OCI-M2 (cell line): Measurements from ENCODE around the gene HP1BP3.

ENCODE experiments used
- DNase-seq: peaks from one replicate; lab custom pipeline; 2025; ENCODE audit not compliant: unreplicated experiment; lab: John Stamatoyannopoulos, UW

Gene HP1BP3

DNA sequence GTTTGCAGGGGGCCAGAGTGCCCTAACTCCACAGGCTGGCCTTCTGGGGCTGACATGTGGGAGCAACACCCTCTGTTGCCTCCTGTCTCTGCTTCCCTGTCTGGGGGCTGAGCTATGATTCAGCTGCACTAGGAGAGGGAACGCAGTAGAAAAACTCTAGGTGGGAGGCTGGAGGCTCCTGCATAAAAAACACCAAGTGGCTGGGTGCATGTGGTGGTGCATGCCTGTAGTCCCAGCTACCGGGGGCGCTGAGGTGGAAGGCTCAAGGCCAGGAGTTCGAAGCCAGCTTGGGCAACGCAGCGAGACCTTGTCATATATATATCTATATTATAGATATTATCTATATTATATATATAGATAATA is 74.9 kb downstream of the HP1BP3 start:
- DNase-seq, result no peak

DNA sequence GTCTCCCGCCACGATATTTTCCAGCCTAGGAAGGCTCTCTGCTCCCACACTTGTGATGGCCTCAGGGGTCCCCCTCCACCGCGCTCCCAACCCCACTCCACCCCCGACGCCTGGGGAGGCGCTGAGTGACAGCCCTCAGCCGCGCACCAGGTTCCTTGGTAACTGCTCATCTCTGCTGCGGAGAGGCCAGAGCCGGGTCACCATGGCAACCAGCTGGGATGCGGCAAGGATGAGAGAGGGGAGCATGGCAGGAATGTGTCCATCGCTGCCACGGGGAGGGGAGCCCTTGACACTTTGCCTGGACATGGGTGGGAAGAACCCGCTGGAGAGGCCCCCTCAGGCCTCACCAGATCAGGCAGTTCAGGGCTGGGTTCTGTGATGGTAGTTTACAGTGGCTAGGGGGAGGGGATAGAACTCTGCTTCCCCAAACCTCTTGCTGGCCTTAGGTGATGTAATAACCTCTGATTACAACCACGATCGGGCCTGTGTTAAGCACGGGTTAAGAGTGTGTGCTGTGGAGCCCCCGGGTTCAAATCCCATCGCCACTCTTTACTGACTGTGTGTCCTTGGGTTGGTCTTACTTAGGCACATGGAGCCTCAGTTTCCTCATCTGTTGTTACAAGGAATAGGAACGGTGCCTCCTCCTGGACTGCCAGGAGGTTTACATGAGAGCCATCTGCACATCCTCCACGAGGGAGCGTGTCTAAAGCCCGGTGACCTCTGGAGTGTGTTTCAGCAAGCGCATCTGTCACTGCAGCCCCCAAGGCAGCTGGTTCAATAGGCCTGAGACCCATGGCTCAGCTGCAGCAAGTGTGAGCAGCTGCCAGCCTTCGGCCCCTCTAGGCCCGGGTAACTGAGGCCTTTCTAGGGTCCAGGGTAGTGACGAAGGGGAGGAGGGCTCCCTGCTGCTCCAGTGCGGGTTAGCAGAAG is 75.6 kb downstream of the HP1BP3 start:
- no peak for DNase-seq

DNA sequence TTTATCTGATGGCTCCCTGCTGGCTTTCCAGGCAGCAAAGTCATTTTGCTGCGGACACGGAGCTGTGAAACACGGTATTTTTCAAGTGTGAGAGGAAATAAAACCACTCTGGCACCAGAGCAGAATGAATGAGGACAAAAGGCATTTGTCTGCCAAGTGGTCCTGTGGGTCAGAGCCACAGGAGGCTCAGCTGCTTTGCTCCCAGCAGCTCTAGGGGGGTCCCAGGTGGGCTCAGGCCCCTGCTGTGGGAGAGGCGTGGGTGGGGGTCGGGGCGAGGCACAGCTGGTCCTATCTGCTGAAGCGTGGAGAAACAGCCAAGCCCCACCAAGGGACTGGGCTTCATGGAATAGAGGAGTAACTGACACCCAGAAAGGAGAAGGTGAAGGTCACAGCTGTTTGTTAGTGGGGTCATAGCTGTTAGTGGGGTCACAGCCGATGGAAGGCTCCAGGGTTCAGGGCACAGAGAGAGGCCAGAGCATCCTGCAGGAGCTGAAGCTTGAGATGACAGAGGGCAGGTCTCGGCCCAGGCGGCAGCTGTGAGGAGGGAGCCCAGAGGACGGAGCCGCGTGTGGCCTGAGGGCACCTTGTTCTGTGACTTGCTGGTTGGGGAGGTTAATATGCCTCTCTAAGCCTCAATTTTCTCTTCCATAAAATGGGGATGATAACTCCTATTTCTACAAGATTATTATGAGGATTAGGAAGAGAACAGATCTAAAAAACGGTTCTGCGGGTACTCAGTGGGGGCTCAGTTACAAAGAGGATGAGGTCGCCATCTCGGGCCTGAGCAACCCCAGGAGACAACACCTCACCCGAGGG is 76.4 kb downstream of the HP1BP3 start:
- no peak for DNase-seq

DNA sequence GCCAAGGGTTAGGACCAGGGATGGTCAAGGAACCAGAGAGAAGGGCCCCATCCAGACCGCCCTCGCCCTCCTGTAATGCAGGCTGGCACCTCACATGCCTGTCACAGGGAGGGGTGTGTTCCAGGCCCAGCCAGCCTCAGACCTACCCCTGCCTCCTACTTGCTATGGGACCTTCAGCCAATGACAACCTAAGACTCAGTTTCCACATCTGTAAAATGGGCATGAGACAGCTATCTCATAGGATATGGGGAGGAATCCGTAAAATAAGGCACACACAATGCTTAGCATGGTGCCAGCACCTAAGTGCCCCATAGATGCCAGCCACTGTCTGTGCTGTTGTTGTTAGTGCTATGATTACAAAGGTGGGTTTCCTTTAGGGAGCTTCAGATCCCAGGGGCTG is 77.2 kb downstream of the HP1BP3 start:
- no peak for DNase-seq

DNA sequence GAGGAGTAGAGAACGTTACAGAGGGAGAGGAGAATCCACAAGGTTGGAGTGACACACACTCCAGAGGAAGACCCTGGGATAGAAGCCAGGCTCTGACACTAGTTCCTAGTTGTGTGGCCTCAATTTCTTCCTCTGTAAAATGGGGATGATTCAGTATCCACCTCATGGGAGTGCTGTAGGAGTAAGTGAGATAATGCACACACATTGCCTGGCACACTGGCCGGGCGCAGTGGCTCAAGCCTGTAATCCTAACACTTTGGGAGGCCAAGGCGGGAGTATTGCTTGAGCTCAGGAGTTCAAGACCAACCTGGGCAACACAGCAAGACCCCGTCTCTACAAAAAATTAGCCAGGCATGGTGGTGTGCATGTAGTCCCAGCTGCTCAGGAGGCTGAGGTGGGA is 78.2 kb downstream of the HP1BP3 start:
- no peak for DNase-seq

DNA sequence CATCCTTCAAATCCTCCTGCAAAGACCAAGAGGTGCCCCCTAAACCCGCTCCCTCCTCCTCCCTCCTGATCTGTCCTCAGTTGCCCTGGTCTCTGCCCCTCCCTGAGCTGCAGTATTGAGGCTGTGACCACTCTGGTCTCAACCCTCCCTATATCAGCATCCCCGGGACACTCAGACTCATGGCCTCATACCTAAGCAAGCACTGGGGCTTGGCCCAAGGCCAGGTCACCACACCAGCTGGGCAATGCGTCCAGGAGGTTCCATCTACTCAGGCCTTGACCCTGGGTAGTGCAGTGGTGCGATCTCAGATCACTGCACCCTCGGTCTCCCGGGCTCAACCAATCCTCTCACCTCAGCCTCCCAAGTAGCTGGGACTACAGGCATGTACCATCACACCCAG is 79.0 kb downstream of the HP1BP3 start:
- DNase-seq, result no peak

DNA sequence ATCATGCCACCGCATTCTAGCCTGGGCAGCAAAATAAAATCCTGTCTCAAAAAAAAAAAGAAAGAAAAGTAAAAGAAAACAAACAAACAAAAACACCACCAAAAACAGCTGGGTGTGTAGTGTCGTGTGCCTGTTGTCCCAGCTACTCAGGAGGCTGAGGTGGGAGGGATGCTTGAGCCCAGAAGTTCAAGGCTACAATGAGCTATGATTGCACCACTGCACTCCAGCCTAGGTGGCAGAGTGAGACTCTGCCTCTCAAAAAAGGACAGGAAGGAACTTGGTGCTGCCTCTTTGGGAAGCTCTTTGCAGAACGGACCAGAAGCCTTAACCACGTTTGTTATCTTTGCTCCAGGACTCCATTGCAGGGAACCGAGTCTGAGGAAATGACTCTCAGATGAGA is 80.3 kb downstream of the HP1BP3 start:
- no peak for DNase-seq

DNA sequence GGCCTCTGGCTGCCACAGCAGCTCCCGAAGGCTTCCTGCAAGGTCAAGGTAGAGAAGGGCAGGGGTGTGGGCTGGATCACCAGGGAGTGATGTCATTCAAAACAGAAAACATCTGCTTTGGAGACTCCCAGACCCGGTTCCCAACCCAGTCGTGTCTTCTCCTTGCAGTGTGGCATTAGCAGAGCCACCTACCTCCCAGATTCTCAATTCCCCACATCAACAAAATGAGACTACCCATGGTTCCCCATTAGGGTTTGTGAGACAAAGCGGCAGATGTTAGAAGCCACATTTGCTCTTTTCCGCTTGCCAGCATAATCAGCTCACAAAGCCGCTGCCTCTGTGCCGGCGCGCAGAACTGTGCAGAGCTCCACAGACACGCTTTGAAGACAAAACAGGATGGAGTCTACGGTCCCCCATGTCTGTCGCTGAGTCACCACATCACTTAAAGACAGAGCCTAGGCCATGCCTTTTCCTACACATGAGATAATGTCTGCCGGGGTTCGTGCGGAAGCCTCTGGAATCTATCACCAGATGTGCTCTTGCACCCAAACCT is 81.8 kb downstream of the HP1BP3 start:
- DNase-seq, result no peak

DNA sequence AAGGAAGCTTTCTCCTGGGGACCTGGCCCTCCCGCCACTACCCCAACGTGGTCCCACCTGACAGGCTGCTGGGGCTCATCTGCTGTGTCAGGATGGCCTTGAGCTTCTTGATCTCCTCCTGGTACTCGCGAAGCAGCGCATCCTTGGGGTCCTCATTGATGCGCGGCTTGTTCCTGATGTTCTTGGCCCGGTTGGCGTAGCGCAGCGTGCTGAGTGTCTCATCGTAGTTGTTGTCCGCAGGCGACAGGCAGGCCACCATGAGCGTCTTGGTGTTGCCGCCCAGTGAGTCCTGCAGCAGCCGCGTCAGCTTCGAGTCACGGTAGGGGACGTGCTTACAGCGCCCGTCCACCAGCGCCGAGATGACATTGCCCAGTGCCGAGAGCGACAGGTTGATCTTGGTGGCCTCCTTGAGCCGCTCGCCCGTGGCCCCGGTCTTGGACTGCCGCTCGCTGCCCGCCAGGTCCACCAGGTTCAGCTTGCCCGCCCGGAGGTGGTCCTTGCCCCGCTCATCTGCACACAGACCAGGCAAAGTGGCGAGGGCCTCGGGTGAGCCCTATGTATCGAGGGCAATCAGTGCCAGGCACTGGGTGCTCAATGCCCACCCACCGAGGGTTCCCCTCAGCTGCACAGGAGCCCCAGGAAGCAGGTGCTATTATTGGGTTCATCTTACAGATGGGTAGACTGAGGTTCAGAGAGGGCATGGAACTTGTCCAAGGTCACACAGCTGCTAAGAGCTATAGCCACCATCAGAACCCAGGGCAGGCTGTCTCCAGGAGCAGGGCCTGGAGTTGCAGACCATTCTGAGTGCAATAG is 82.5 kb downstream of the HP1BP3 start:
- DNase-seq, result no peak

DNA sequence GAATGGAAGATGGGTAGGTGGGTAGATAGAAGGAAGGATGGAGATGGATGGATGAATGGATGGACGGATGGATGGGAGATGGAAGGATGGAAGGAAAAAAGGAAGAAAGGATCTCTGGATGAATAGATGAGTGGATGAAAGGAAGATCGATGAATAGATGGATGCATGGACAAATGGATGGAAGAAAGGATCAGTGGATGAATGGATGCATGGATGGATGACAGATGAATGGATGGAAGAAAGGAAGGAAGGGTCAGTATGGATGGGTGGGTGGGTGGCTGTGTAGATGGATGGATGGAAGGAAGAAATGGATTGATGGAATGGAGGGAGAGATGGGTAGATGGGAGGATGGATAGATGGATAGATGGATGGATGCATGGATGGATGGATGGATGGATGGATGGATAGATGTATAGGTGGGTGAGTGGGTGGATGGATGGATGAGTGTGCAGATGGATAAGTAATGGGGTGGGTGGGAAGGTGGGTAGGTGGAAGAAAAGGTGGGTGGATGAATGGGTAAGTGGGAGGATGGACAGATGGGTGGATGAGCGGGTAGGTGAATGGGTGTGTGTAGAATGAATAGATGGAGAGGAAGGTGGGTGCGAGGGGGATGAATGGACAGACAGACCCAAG is 83.9 kb downstream of the HP1BP3 start:
- no peak for DNase-seq

DNA sequence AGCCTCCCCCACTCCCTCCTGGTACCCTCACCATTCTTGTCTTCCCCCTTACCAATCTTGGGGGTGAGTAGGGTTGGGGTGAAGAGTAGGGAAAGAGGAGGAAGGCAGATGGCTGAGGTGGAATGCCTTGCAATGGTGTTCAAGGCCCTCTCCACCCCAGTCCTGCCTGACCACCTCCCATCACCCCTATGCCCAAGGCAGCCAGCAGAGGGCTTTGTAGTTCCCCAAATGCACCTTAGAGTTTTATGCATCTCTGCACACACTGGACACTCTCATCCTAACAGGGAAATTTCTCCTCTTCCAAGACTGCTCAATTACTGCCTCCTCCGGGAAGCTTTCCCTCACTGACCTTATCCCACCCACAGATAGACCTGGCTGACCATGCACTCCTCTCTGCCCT is 84.7 kb downstream of the HP1BP3 start:
- no peak for DNase-seq

DNA sequence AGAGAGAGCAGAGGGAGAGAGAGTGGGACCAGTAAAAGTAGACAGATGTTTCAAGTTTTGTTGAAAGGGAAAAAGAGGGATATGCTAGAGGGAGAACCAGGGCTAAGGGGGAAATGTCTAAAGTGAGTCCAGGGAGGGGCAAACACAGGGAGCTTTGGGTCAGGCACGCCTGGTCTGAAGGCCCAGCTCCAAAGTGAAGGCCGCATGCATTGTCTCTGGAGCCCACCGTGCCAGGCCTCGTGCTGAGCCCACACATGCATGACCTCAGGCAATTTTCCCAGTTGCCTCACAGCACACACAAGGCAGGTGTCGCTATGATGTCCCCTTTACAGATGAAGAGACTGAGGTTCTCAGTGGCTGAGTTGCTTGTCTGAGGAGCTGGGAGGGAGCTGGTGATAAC is 85.3 kb downstream of the HP1BP3 start:
- DNase-seq, result no peak

DNA sequence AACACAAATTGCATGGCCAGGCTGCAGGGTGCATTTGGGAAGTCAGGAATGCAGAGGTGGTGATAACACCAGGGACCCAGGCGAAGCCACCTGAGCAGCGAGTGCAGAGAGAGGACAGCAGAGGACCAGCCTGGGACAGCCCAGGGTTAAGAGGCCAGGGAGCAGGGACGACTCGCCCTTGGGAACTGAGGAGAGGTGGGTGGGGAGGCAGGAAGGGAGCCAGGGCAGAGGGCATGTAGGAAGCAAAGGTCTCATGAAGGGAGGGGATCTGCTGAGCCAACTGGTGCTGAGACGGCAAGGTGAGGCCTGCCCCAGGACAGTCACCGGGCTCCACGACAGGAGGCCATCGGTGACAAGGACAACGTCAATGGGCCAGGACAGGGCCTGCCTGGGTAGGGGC is 85.7 kb downstream of the HP1BP3 start:
- DNase-seq, result no peak

DNA sequence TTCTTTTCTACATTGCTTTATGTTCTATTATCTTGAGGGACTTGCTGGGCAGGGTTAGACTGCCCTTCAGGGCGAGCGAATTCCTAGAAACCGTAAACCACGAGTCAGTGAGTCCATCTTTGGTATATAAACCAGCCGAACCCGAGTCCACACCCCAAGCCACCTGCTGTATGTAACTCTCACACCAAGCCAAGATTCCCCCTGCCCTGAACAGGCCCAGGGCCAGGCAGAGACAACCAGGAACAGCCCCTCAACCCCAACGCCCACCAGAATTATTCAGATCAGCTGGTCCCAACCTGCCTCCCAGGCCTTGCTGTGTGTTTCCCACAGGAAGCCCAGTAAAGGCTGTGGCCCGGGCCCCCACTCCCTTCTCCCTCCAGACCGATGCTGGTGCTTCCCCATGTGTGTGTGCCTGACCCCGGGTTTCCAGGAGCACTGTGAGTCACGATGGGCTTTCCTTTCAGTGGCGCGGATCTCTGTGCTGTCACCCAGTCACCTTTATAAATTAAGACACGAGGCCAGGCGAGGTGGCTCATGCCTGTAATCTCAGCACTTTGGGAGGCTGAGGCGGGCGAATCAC is 86.4 kb downstream of the HP1BP3 start:
- no peak for DNase-seq

DNA sequence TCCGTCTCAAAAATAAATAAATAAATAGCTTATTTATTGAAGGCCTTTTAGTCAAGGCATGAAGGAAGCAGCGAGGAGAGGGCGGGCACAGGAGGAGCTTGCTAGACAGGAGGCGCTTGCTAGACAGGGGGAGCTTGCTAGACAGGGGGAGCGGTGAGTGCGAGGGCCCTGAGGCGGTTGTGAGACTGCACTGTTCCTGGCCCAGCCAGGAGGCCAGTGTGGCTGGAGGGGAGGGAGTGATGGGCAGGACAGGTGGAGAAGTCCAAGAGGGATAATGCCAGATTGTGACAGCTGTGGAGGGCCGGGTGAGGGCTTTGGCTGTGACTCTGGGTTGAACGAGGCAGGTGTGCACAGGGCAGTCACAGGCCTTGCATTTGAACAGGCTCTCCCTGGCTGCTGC is 87.5 kb downstream of the HP1BP3 start:
- DNase-seq, result no peak

DNA sequence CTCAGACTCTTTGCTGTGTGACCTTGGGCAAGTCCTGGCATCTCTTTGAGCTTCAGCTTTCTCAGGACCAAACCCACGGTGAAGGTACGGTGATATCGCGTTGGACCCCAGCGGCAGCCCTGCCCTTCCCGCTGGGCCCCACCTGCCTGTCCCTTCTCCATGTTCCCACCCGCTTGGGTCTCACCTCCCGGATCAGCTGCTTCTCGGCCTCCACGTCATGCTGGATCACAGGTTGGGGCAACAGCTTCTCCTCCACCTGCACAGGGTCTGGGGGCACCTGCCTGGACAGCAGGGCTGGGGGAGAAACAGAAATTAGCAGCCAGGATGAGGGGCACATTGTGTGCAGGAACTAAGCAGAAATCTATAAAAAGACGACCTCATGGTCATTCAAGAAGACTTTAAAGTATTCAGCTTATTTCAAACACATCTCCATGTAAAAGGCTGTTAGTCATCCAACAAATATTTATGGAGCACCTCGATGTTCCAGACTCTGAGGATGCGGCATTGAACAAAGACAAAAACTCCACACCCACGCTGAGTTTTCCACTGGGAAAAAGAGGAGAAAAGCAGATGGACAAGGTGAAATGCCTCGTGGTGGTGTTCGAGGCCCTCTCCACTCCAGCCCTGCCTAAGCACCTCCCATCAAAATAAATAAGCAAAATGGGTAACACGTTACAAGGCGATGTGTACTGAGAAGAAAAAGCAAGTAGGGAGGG is 88.8 kb downstream of the HP1BP3 start:
- DNase-seq, result no peak

DNA sequence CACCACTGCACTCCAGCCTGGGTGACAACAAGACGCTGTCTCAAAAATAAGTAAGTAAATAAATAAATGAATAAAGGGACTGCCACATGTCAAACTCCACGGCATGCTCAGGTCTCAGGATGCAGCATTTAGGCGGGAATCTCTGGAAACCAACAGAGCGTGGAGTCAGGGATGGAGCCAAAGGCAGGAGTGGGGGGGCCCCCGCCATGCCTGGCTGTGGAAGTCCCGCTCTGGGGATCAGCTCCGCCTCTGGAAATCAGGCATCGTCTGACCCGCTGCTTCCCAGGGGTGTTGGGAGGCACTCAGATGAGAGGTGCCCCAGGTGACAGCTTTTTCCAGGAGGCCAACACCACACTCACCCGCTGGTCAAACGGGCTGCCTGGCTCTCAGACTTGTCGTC is 89.5 kb downstream of the HP1BP3 start:
- DNase-seq, result no peak

DNA sequence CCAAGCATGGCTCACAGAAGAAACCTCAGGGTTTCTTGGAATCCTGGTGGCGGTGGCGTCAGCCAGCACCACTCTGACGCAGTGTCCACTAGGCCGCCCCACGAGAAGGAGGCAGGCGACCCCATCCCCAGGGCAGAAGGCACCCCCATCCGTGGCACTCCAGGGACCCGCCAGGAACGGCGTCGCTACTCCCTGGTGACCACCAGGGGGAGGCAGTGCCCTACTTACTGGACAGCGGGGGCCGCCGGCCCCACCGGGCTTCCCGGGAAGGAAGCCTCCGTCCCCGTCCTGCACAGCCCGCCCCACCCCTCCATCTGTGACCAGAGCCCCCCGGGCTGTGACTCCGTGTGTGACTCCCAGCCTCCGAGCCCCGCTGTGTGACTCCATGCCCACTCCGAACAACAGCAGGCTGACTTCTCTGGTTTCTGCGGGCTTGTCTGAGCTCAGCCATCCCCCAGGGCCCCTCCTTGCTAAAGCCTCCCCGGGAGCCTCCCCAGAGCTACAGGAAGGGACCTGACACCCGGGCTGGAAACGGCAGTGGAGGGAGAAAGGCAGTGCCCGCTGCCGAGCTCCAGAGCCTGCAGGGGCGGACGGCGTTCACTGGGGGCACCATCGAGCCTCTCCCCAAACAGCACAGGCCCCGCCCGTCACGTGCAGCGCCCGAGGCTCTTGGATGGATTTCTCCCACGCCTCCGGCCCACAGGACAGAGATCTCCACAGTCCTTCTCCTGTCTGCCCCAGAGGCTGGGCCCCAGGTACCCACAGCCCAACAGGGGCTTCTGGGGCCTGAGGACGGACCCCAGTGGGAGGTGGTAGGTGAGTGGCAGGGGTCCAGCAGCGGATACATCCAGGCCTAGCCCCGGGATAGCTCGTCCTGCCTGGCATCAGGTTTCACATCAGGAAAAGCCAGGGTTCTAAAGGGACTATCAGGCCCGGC is 90.4 kb downstream of the HP1BP3 start:
- DNase-seq, result peak; percentile 38

DNA sequence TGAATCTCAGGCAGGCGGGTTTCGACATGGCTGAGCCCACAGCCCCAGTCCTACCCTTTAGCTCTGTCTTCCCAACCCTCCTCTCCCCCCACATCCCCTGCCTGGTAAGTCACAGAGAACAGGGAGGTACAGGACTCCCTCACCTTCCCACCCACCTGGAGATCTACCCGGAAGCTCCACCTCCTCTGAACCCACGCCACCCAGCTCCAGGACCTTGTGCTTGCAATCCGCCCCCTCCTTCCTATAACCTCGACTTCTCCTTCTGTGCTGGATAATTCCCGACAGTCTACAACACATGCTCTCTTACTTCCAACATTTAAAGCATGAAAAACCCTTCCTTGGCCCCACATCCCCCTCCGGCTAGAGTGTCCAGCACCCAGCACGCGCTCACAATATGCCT is 91.6 kb downstream of the HP1BP3 start:
- DNase-seq, result no peak
